ENCODE results near the gene ITGB2. TPM values are rescaled to one million over a fixed set of nuclear protein-coding genes. Genes with fewer than 3 reads are reported as not detected.
"Not testable (repeated sequence)": the region's sequence is repeated elsewhere in the genome, so short reads cannot be mapped to it uniquely, and the experiment has no call there.

ITGB2 gene
- total RNA-seq, 1 donor from 2014 or later: 23.8 TPM

DNA sequence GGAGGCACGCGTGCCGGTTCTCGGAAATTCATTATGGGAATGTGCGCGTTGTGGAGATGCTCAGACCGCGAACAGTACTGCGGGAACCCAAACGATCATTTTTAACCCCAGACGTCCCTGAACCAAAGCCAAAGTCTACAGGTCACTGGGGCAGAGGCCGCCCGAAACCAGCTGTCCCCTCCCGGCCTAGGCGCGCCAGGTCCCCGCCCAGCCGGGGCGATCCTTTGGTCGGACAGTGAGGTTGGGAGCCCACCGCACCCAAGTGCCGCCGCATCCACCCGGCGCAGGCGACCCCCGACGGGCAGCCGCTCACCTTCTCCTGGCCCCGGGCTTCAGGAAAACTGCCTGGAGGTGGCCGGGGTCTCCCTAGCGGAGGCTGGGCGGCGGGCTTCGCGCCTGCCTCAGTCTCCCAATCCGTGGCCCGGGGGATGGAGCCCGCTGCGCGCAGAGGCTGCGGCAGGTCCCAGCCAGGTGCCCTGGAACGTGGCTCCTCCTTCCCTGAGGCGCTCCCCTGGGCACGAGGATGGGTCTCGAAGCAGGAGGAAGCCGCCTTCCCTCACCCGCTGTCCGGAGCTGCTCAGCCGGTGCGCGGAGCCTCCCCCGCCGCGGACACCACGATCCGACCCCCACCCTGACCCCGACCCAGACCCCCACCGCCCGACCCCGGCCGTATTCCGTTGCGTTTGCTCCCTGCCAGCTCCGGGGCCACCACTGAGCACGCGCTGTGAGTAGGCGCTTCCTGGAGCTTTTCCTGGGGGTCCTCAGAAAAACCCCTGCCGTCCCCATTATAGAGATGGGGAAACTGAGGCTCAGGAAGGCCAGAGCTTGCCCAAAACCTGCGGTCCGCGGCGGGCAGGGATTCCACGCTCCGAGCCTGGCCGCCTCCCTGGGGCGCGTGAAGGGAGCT is 11.1 kb upstream of the ITGB2 start:
- no peak for ATAC-seq (ENCODE audit: poor library complexity)
- no peak for DNase-seq
- intact Hi-C loops (cut with DNase I): loop anchor here (2.0 kb wide), 1 partner anchor 39 kb away; no protein-coding TSS in a partner anchor

DNA sequence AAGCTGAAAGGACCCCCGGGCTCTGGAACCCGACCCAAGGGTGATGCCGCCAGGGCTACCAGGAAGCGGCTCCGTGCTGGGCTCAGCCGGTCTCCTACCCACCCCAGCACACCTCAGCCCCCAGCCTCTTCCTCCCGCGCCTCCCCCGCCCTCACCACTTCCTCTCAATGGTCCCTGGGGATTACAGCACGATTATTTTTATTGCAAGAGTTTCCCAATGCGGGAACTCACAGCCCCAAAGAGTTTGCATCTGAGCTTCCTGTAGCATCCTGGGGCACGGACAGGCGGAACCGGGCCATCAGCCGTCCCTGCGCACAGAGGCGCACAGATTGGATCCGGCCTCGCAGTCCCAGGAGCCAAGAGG is 10.4 kb upstream of the ITGB2 start:
- ATAC-seq (ENCODE audit: poor library complexity): peak; percentile 16
- DNase-seq: no peak
- intact Hi-C loops (cut with DNase I): no loop called here

DNA sequence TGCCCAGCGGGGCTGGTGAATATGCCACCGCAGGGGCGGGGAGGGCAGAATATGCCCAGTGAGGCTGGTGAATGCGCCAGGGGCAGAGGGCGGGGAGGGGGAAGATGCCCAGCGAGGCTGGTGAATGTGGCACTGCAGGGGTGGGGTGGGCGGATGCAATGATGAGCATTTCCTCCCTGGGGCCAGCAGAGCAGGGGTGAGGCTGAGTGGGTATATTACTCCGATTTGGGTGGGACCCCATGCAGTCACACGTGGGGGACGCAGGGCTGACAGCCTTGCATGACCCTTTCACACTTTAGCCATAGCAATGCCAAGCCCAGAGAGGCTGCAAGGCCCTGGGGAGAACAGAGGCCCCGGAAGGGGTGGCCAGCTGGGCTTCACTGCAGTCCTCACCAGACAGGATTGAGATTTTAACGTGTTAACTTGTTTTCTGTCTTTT is 9.9 kb upstream of the ITGB2 start:
- intact Hi-C loops (cut with DNase I): no loop called here
- no peak for DNase-seq
- no peak for ATAC-seq (ENCODE audit: poor library complexity)

DNA sequence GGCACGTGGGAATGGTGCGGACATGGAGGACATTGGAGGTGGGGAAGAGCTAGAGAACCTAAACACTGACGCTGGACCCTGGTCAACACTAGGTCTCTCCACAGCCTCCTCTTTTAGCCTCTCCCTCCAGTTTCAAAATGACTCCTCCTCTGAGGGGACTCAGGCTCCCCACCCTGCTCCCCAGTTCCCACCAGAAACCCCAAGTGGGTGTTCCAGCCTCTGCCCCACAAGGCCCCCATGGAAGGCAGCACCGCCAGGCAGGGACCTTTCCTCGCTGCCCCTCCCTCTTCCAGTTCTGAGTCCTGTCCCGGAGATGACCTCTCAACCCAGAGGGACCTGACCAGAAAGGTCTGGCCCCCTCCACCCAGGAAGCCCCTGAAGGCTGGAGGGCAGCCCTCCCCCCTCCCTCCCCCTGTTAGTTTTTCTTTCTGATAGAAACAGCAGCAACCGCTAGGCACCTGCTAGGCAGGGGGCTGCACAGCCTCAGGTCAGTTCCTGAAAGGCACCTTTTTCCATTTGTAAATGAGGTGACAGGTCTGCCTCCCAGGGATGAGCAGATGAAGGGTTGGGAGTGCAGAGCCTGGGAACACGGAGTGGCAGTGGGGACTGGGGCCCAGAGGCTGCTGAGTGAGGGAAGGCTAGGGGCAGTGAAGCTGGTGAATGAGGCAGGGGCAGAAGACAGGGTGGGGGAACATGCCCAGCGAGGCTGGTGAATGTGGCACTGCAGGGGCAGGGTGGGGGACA is 9.3 kb upstream of the ITGB2 start:
- no peak for ATAC-seq (ENCODE audit: poor library complexity)
- intact Hi-C loops (cut with DNase I): no loop called here
- no peak for DNase-seq

DNA sequence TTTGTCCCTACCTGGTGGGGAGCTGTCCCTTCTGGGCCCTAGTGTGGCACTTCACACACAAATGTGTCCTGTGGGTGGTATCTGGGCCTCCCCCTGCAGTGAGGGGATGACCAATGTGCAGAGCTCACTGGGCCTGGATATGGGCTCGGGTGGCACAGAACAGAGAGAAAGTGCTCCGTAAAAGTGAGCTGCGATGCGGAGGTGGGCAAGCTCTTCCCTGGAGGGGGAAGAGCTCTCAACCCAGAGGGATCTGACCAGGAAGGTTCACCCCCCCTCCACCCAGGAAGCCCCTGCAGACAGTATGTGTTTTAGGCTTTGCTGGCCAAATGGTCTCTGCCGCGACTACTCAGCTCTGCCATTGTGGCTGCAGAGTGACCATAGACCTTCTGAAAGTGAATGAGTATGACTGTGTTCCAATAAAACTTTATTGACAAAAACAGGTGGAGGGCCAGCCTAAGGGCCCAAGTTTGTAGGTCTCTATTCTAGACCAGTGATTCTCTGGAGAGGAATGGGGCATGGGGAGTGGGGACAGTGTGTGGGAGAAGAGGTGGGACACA is 8.6 kb upstream of the ITGB2 start:
- DNase-seq (no peak), ATAC-seq (ENCODE audit: poor library complexity) (no peak)
- intact Hi-C loops (cut with DNase I): no loop called here

DNA sequence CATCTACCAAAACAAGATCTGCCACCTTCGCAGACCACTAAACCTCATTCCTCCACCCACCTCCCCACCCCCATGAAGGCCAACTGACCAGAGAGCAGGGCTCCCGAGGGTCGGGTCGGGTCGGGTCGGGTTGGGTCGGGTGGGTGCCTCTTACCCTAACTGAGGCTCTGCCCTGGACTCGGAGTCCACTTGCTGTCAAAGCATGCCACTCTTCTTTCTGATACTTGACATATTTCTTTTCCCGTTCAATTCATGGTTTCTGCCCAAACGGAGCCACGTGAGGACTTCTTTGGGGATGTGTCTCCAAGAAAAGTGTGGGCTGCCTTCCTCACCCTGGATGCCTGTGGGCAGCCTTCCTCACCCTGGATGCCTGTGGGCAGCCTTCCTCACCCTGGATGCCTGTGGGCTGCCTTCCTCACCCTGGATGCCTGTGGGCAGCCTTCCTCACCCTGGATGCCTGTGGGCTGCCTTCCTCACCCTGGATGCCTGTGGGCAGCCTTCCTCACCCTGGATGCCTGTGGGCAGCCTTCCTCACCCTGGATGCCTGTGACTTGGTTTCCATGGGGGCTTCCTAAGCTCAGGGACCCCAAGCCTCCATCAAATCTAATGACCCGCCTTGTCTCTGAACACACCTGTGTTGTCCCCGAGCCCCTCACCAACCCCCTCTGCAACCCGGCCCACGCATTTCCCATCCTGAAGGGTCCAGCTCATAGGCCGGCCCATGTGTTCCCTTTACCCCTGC is 8.0 kb upstream of the ITGB2 start:
- intact Hi-C loops (cut with DNase I); ATAC-seq (ENCODE audit: poor library complexity); DNase-seq: not testable (repeated sequence)

DNA sequence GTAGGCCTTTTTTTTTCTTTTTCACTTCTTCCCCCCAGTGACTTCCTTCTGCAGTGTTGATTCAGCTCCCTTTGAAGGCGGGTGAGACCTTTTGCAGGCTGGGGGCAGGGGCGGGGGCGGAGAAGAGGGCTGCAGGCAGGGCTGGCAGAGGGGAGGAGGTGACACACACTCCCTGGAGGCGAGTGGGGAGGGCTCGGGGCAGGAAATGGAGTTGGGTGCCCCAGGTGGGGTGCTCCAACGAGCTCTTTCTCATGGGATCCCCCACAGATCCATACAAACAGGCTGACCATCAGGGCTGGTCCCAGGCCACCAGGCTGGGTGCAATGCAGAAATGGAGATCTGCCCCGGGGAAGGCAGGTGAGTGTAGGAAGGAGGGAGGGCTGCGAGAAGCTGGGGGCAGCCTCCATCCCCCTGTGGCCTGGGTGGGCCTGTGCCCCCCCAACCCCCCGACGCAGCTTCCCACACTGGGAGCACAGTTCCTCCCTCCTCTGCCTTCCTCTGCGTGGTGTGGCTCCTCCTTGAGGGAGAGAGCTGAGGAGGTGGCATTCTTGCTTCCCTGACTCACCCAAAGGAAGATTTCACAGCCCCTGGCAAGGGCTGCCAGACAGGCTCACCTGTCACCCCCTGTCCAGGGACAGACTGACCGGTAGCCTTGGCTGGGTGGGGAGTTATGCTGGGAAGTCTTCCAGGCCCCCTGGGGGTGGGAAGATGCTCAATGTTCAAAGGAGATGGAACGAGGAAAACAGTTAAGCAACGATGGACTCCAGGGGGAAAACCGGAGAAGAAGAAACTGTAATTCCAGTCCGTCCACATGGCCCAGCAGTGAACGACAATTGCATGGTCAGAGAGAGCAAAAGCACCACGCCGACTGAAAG is 7.1 kb upstream of the ITGB2 start:
- intact Hi-C loops (cut with DNase I): no loop called here
- DNase-seq (peak; percentile 70), ATAC-seq (ENCODE audit: poor library complexity) (peak; percentile 45)

DNA sequence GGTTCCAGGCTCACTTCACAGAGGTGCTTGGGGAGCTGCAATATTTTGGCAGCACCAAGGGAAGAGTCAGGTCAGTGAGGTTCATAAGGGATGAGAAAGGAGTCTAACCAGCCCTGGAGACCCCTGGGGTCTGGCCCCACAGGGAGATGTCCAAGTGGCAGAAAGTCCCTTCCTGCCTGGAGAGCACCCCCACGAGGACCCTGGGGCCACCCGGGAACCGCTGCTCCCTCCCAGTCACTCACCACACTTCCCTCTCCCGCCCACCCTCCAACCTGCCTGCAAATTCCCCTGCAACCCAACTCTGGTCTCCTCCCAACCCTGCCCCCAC is 6.5 kb upstream of the ITGB2 start:
- intact Hi-C loops (cut with DNase I): no loop called here
- ATAC-seq (ENCODE audit: poor library complexity): no peak
- no peak for DNase-seq

DNA sequence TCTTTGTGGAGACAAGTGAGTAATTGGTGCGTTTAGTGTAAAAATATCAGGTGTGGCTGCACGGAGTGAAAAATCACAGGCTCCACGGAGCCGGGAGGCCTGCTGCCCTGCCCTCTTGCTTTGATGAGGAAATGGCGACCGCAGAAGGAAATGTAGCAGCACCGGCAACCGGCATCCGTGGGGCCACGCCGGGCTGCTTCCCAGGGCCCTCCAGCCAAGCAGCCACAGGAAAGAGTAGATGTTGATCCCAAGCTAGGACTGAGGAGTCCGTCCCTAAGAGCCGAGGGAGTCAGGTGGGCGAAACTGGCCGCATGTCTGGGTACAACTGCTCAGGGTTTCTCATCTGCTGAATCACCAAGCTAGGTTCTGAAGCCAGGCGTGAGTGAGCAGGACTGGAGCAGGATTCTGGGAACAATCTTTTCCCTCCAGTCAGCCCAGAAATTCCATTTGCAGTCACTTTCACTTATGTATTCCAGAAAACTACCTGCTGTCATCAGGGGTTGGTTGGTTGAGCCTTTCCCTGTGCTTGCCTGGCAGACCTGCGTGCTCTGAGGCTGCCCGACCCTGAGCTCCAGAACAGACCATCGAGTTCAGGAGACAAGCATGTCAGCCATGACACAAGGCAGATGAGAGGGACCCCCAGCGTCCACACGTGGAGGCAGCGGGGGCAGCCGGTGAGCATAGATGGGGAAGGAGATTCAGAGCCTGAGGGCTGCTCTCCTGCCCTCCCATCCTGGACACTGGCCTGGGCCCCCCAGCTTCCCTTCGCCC is 5.8 kb upstream of the ITGB2 start:
- DNase-seq: peak; percentile 57
- no peak for ATAC-seq (ENCODE audit: poor library complexity)

DNA sequence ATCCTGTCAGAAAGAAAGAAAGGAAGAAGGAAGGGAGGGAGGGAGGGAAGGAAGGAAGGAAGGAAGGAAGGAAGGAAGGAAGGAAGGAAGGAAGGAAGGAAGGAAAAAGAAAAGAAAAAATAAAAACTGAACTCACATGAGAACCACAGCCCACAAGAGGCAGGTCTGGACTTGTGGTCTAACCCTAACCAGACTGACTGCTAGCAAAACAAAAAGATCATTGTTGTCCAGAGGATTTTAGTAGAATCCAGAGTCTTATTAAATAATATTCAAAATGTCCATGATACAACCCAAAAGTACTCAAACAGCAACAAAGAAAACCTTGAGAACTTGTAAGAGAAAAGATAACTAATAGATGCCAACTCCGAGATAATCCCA is 4.7 kb upstream of the ITGB2 start:
- DNase-seq (no peak), ATAC-seq (ENCODE audit: poor library complexity) (no peak)
- intact Hi-C loops (cut with DNase I): no loop called here

More for the DNA sequence above, 5.8 kb upstream of the ITGB2 start:
- intact Hi-C loops (cut with DNase I): no loop called here

DNA sequence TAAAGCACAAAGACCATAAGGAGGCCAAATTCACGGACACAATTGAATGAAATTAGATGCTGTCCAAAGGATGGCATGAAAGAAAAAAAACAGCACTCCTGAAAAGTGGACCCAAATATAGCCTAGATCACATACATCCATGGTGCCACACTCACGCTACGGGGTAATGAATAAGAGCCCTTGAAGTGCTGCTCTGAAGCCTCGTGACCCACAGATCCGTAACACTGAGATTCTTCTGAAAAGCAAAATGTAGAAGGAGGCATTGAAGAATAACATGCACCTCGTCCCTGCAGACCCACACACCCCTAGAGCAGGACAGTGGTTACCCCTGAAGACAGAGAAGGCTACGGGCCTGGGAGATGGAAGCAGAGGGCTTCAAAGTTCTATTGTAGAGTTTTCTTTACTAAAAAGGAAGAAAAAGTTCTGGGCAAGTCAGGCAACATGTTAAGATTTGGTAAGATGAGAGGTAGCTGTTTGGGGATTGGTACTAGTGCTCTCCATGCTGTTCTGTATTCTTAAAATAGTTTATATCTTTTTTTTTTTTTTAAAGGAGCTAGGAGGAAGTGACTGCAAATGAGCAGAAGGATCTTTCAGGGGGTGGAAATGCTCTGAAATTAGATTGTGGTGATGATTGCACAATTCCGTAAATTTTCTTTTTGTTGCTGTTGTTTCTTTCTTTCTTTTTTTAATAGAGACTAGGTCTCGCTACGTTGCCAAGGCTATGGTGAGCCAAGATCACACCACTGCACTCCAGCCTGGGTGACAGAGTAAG is 4.1 kb upstream of the ITGB2 start:
- intact Hi-C loops (cut with DNase I): no loop called here
- ATAC-seq (ENCODE audit: poor library complexity): peak; percentile 29
- peak; percentile 29 for DNase-seq

DNA sequence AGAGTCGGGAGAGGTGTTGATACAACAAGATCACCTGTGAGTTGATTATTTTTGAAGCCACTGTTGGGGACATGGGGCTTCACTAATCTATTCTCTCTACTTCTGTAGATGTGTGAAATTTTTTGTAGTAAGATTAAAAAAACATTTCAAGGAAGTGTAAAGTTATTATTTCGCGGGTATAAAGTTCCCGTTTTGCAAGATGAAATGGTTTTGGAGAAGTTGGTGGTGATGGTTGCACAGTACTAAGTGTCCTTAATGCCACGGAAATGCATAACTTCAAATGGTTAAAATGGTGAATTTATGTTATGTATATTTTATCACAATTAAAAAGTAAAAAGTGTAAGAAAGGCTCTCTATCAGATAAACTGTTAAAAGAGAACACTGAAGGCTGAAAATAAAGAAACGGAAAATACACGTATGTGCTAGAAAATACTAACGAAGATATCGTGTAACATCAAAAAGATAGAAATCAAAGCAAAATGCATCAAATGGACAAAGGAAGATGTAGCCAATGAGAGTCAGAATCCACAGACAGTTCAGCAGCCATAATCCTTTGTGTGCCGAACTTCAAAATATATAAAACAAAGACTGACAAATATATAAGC is 2.9 kb upstream of the ITGB2 start:
- DNase-seq: no peak
- intact Hi-C loops (cut with DNase I): no loop called here
- no peak for ATAC-seq (ENCODE audit: poor library complexity)

DNA sequence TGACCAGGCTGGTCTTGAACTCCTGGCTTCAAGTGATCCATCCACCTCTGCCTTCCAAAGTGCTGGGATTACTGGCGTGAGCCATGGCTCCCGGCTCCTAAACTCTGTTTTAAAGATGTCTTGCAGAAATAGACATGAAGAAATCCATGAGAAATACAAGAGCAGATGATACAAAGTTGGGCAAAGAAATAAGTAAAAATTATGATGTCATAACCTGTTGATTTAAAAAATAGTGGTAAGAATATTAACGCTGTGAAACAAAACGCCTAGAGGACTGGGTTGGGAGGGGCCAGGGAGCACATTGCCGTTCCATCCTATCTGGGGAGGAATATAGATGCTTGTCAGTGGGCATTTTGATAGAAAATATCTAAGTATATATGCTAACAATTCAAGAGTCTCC is 1.2 kb upstream of the ITGB2 start:
- intact Hi-C loops (cut with DNase I): no loop called here
- DNase-seq: no peak

DNA sequence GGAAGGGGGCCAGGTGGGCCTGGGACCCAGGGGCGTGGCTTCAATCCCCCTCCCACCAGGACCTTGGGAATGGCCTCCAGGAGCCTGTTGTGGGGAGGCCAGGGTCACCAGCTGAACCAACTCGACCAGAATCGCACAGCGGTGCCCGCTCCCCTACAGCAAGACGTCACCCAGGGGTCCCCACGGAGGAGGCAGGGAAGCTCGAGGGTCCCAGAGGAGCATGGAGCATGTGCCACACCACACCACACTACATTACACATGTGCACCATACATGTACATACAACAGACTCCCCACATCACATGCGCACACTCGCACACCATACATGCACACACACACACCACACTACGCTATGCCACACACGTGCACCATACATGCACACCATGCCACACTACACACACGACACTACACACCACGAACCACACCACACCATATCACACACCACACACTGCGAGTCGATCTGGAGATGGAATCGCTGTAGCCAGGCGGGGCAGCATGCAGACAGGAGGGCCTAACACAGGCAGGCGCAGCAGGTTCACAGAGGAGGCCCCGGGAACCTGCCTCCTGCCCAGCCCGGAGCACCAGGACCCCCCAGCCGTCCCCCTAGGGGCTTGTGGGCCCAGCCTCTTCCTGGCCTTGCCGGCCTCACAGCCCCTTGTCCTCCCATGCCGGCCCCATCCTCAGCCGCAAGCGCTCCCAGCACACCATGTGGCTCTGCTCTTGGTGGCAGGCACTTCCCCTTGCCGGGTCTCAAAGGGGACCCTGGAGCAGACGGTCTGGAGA is 596 bp downstream of the ITGB2 start:
- ATAC-seq (ENCODE audit: poor library complexity) (no peak), DNase-seq (peak; percentile 33)
- intact Hi-C loops (cut with DNase I): no loop called here

More for the DNA sequence above, 1.2 kb upstream of the ITGB2 start:
- no peak for ATAC-seq (ENCODE audit: poor library complexity)

DNA sequence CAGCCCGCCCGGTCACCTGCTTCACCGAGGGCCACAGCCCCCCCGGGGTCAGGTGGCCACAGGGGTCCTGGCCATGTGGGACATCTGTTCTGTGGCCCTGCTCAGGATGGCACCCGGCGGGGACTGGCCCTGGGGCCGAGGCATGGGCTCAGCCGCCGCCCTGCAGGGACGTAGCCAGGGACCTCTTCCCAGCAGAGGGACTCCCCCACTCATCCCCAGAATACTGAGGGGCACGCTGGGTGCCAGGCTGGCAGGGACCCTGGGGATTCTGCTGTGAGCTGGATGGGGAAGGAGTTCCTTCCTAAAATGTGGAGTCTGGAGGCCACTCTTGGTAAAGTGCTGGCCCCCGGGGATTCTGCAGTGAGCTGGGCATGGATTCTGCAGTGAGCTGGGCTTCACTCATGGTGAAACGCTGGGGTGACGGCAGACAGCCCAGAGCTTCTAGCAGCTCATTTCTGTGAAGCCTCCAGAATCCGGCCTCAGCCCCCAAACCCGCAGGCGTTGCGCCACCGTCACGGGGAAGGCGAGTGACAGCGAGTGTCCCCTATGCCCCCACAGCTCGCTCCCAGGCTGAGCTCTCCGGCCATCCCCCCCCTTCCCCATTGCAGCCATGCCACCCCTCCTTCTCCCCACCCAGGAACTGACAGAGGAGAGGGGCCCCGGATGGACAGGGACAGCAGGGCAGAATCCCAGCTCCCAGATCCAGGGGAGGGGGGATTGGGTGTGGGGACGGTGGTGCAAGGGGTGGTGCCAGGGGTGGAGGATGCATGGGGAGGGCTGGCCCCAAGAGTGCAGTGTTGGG is 1.4 kb downstream of the ITGB2 start:
- ATAC-seq (ENCODE audit: poor library complexity) (peak; percentile 30), DNase-seq (peak; percentile 54)
- intact Hi-C loops (cut with DNase I): no loop called here
